ENCODE measurements around the gene SF3A1.
"Not testable (repeated sequence)": the region's sequence is repeated elsewhere in the genome, so short reads cannot be mapped to it uniquely, and the experiment has no call there.

Gene SF3A1

GRCh38 chr22:30402028-30402765, 45.5 kb upstream of the SF3A1 start:
- H3K4me2 ChIP-seq (ENCODE audit: low read length) = no peak overlapping the region
- H3K4me3 ChIP-seq (ENCODE audit: low read depth, low read length) = no peak overlapping the region
- no peaks in the 10 kb centered on the region for H3K9me3 ChIP-seq (ENCODE audit: control insufficient read depth, low read length)
- no peak overlapping the region for H2AFZ ChIP-seq
- TF ChIP-seq, protein P1, sequence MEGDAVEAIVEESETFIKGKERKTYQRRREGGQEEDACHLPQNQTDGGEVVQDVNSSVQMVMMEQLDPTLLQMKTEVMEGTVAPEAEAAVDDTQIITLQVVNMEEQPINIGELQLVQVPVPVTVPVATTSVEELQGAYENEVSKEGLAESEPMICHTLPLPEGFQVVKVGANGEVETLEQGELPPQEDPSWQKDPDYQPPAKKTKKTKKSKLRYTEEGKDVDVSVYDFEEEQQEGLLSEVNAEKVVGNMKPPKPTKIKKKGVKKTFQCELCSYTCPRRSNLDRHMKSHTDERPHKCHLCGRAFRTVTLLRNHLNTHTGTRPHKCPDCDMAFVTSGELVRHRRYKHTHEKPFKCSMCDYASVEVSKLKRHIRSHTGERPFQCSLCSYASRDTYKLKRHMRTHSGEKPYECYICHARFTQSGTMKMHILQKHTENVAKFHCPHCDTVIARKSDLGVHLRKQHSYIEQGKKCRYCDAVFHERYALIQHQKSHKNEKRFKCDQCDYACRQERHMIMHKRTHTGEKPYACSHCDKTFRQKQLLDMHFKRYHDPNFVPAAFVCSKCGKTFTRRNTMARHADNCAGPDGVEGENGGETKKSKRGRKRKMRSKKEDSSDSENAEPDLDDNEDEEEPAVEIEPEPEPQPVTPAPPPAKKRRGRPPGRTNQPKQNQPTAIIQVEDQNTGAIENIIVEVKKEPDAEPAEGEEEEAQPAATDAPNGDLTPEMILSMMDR (IDR thresholded peaks at IDR 0.05) = no peak
- no peaks in the 10 kb centered on the region for H3K27me3 ChIP-seq (ENCODE audit: control insufficient read depth, insufficient read depth, low read length)
- no peaks in the 10 kb centered on the region for H3K79me2 ChIP-seq
- no peak overlapping the region for H3K9ac ChIP-seq
- no peak overlapping the region for H3K27ac ChIP-seq
- H3K36me3 ChIP-seq (ENCODE audit: control insufficient read depth, insufficient read depth, low read length) = no peaks in the 10 kb centered on the region
- peaks cover 3% of the 10 kb centered on the region for H3K4me1 ChIP-seq

- not testable (repeated sequence) for H3K27ac ChIP-seq; H3K79me2 ChIP-seq; H3K4me1 ChIP-seq; H3K27me3 ChIP-seq (ENCODE audit: control insufficient read depth, insufficient read depth, low read length); H3K9me3 ChIP-seq (ENCODE audit: control insufficient read depth, low read length); H2AFZ ChIP-seq; H3K36me3 ChIP-seq (ENCODE audit: control insufficient read depth, insufficient read depth, low read length); H3K4me3 ChIP-seq (ENCODE audit: low read depth, low read length); H3K9ac ChIP-seq; H3K4me2 ChIP-seq (ENCODE audit: low read length)
These were observed 44.3 kb upstream of the SF3A1 start for GRCh38 chr22:30401024-30401423.

DNA sequence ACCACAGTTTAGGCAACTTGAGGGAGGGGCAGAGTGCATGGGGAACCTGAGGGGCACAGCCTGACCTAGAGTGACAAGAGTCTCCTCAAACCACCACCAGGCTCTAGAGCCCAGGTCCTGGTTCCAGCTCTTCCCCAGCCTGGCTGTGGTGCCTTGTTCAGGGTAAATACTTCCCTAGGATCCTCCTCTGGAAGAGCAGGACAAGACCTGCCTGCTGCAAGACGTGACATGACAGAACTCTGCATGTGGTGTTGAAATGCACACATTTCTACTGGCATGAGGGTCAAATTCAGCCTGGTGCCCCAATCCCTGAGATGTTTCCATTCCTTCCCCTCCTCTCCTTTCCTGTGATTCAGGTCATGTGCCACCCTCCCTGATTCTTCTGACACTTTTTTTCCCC, 43.5 kb upstream of the SF3A1 start:
- Histone ChIP-seq H3K36me3 (ENCODE audit: control insufficient read depth, insufficient read depth, low read length) (no peaks in the 10 kb centered on the region), H3K27me3 (ENCODE audit: control insufficient read depth, insufficient read depth, low read length) (no peaks in the 10 kb centered on the region), H3K9me3 (ENCODE audit: control insufficient read depth, low read length) (no peaks in the 10 kb centered on the region), H3K4me2 (ENCODE audit: low read length) (no peak overlapping the region), H2AFZ (no peak overlapping the region), H3K4me3 (ENCODE audit: low read depth, low read length) (no peak overlapping the region), H3K4me1 (peaks cover 3% of the 10 kb centered on the region), H3K9ac (no peak overlapping the region), H3K79me2 (no peaks in the 10 kb centered on the region), H3K27ac (no peak overlapping the region)
- TF ChIP-seq, protein P1 (IDR thresholded peaks at IDR 0.05) = no peak

DNA sequence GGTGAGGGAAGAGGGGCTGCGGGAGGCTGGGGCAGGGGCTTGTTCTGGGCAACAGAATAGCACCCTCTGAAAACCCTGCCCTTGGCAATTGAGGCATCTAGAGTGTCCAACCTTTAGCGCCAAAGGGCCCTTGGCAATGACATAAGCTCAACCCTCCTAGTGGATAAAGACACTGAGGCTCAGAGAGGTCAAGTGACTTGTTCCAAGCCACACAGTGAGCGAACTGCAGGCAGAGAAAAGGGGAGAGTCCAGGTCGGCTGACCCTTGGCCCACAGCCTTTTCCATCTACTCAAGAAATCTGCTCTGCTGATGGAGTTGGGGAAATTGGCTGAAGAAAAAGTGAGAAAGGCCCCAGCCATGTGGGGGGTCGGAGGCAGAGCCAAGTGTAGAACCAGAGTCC, 43.0 kb upstream of the SF3A1 start:
- Histone ChIP-seq H3K9ac (no peak overlapping the region), H2AFZ (no peak overlapping the region), H3K4me2 (ENCODE audit: low read length) (no peak overlapping the region), H3K4me1 (peaks cover 3% of the 10 kb centered on the region), H3K27ac (no peak overlapping the region), H3K4me3 (ENCODE audit: low read depth, low read length) (no peak overlapping the region), H3K27me3 (ENCODE audit: control insufficient read depth, insufficient read depth, low read length) (no peaks in the 10 kb centered on the region), H3K9me3 (ENCODE audit: control insufficient read depth, low read length) (no peaks in the 10 kb centered on the region), H3K79me2 (no peaks in the 10 kb centered on the region), H3K36me3 (ENCODE audit: control insufficient read depth, insufficient read depth, low read length) (no peaks in the 10 kb centered on the region)
- TF ChIP-seq, protein P1 (IDR thresholded peaks at IDR 0.05) = no peak

GRCh38 chr22:30398685-30399680, 42.3 kb upstream of the SF3A1 start:
- Histone ChIP-seq H3K4me1 (no peaks in the 10 kb centered on the region), H3K79me2 (no peaks in the 10 kb centered on the region), H3K27ac (no peak overlapping the region), H3K9me3 (ENCODE audit: control insufficient read depth, low read length) (no peaks in the 10 kb centered on the region), H3K4me2 (ENCODE audit: low read length) (no peak overlapping the region), H3K9ac (no peak overlapping the region), H3K36me3 (ENCODE audit: control insufficient read depth, insufficient read depth, low read length) (no peaks in the 10 kb centered on the region), H2AFZ (no peak overlapping the region), H3K27me3 (ENCODE audit: control insufficient read depth, insufficient read depth, low read length) (no peaks in the 10 kb centered on the region), H3K4me3 (ENCODE audit: low read depth, low read length) (no peak overlapping the region)
- TF ChIP-seq, protein P1 (IDR thresholded peaks at IDR 0.05) = no peak
